Vagina (tissue), 2 donors: ENCODE results near the gene AMIGO1.

Experiments used
- CTCF ChIP-seq, 3 experiments: fragments of 450-650 bp in 2 of 3; fragments of 200-600 bp in 1 of 3; sonication (generic) in 1 of 3; IDR thresholded peaks; one replicate each; pipeline ENCODE4 v1.5.1; 2017 to 2019; ENCODE audit warnings: antibody characterized with exemption in 3 of 3, mild to moderate bottlenecking in 2 of 3, moderate library complexity in 2 of 3
- POLR2AphosphoS5 ChIP-seq, 2 donors: sonication (generic); formaldehyde crosslinking; IDR thresholded peaks; one replicate each; pipeline ENCODE4 v1.9.0; 2017; ENCODE audit warnings: antibody characterized with exemption in 2 of 2, mild to moderate bottlenecking in 2 of 2, low read depth in 1 of 2; ENCODE audit not compliant: insufficient read depth in 1 of 2

GRCh38 chr1:109501644-109502363 is 7.7 kb downstream of the AMIGO1 start:
- no peak for TF ChIP-seq POLR2AphosphoS5 (IDR thresholded peaks at IDR 0.05; ENCODE audit: insufficient read depth in 1 of 2, low read depth in 1 of 2)
- no peak for TF ChIP-seq CTCF (IDR thresholded peaks at IDR 0.05)
